Fibroblast of mammary gland (primary cell): Measurements from ENCODE around the gene SETBP1.
A peak's percentile ranks its signal among the peaks of the same experiment; 100 is the strongest.

Experiments
- DNase-seq: peaks from one replicate; pipeline ENCODE4 v3.0.0-alpha.2; 2010; ENCODE audit warnings: low read depth
- H3K4me3 ChIP-seq: 2 replicates; pipeline ENCODE4 v1.5.1; 2011; ENCODE audit warnings: low read depth, mild to moderate bottlenecking, low read length, moderate library complexity; ENCODE audit not compliant: control insufficient read depth
- CTCF ChIP-seq: conservative IDR thresholded peaks from 2 replicates; pipeline ENCODE4 v1.5.1; 2011; ENCODE audit warnings: low read depth, low read length, inconsistent platforms; ENCODE audit not compliant: control insufficient read depth, insufficient read depth

The SETBP1 gene

DNA sequence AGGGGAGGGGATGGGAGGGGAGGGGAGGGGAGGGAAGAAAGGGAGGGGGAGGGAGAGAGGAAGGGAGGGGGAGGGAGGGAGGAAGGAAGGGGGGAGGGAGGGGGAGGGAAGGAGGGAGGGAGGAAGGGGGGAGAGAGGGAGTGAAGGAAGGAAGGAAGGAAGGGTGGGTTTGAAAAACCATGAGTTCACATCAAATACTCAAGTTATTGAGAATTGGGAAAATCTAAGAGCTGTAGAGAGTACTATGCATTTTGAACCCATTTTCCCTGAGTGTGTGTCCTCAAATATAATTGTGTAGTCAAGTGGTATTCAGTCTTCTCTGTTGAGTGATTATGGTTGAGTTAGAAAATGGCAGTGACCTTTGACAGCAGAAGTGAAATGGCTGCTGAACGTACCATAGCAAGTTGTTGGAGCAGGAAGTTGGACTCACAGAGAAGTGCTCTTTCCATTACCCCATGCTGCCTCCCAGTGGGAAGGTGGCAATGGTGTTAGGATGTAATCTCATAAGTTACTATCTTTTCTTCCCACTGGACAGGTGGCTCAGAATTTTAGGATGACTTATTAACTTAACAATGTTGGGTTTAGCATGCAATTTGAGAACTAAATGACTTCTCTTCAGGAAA lies 214.6 kb downstream of the SETBP1 start:
- peak; percentile 85 for DNase-seq
- H3K4me3 ChIP-seq, result no peak overlapping the region
- TF ChIP-seq CTCF, result peak; percentile 78

- no peak for TF ChIP-seq CTCF
- DNase-seq, result no peak
- no peak overlapping the region for H3K4me3 ChIP-seq
Measured at GRCh38 chr18:44896846-44897245, 216.2 kb downstream of the SETBP1 start.

- no peak for DNase-seq
- TF ChIP-seq CTCF, result no peak
Measured at GRCh38 chr18:44897411-44897810, 216.7 kb downstream of the SETBP1 start.

GRCh38 chr18:44897816-44898215 lies 217.1 kb downstream of the SETBP1 start:
- TF ChIP-seq CTCF, result no peak
- no peak overlapping the region for H3K4me3 ChIP-seq

More at GRCh38 chr18:44897411-44897810, 216.7 kb downstream of the SETBP1 start:
- H3K4me3 ChIP-seq, result no peak overlapping the region

DNA sequence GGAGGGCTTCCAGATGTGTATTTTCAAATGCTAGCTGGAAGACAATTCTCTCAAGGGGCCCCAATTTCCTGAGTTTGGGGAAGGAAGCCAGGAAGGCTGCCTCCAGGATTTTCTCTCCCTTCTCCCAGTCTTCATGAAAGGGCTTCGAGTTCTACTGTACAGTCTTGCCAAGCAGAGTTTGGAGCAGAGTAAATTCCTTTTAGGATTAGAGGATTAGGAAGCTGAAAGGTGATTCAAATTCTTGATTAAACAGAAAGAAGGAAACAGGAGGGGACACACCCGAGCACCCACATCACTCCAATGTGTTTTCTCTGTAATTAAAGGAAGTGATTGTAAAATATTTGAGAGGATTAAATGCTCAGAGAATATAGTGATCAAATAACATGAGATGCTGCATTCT lies 217.8 kb downstream of the SETBP1 start:
- TF ChIP-seq CTCF, result no peak

More at GRCh38 chr18:44897816-44898215, 217.1 kb downstream of the SETBP1 start:
- no peak for DNase-seq

GRCh38 chr18:44899832-44900231 lies 219.1 kb downstream of the SETBP1 start:
- peak; percentile 16 for DNase-seq

More for the DNA sequence above, 217.8 kb downstream of the SETBP1 start:
- DNase-seq, result no peak
- no peak overlapping the region for H3K4me3 ChIP-seq

More at GRCh38 chr18:44899832-44900231, 219.1 kb downstream of the SETBP1 start:
- TF ChIP-seq CTCF, result peak; percentile 25
- no peak overlapping the region for H3K4me3 ChIP-seq
